ENCODE results near the gene SCD5.

DNA sequence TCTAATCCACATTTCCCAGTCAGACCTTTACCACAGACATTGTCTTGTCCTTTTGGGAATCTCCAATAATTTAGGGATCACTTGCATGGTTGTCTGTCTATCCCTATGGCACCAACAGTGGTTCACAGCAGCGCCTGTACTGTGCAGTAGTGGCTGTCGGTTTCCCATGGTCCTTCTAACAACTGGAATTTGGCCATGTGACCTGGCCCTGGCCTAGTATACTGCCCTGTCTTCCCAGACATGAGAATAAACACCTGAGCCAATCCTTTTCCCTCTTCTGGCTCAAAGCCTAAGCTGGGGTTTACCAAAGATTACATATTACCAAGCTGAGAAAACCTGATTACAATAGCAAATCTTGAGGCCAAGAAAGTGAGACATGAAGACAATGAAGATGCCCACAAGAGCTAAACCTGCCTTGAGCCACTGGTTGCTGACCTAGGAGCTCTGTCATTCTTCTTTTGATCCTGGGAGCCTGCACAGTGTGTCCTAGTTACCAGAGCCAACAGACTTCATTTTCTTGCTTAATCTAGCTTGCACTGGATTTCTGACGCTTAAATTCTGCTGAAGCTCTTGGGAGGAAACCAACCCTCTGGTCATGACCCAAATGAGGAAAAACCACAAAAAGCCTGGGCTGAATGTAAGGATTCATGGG lies 92.1 kb downstream of the SCD5 start:
- TF ChIP-seq STAT1 (IDR thresholded peaks at IDR 0.05; ENCODE audit: unreplicated experiment) (no peak), POLR2AphosphoS5 (IDR thresholded peaks at IDR 0.05; ENCODE audit: low read depth) (no peak)

All from GM23338 (cell line).